CMK (cell line): ENCODE measurements around the gene NOBOX.
"Not testable (repeated sequence)": the region's sequence is repeated elsewhere in the genome, so short reads cannot be mapped to it uniquely, and the experiment has no call there.

Experiments used
- DNase-seq: peaks from one replicate; pipeline ENCODE4 v3.0.0-alpha.2; 2010; ENCODE audit warnings: low read depth

The NOBOX gene

GRCh38 chr7:144391014-144391413 is 12.5 kb downstream of the NOBOX start:
- no peak for DNase-seq

DNA sequence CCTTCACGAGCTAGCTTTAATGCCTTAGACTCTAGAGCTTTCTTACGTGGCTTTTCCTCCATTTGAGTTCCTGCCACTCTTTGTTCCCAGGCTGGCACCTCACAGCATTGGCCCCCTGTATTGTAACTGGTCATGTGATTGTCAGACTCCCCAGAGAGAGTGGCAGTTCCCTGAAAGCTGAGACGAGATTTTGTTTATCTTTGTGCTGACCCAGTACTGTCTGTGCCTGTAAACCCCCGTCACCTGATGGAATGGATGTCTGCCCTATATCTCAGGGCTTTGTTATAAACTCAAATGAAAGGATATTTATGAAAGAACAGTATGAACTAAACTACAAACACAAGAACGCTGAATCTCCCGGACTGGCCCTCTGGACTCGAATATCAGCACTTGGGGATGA is 13.0 kb downstream of the NOBOX start:
- DNase-seq: no peak

DNA sequence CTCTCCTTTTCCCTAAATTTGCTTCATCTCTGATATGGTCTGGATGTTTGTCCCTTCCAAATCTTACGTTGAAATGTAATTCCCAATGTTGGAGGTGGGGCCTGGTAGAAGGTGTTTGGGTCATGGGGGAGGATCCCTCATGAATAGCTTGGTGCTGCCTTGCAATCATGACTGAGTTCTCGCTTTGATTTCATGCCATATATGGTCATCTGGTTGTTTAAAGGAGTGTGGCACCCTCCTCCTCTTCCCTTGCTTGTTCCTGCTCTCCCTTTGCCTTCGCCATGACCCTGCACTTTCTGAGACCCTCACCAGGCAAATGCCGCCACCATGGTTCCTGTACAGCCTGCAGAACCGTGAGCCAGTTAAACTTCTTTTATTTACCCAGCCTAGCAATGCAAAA is 14.5 kb downstream of the NOBOX start:
- no peak for DNase-seq

DNA sequence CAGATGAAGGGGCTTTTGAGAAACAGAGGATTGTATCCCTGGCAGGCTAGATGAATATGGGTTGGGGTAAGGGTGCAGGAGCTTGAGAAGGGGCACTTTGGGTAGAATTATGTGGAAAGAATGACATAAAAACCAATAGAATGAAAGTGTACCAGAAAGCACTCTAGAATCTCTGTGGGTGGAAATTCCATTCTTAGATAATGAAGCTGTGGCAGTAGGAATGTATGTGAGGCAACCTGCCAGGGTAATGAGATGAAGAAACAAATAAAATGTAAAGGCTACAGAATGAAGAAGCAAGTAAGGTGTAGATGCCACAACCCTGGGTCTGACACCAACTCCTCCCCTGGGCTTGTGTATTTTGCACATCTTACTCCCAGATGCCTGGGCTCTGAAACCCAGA is 16.8 kb downstream of the NOBOX start:
- DNase-seq: no peak

- DNase-seq: no peak
Measured at GRCh38 chr7:144384555-144385245, 18.8 kb downstream of the NOBOX start.

GRCh38 chr7:144384071-144384470 is 19.4 kb downstream of the NOBOX start:
- DNase-seq: no peak

DNA sequence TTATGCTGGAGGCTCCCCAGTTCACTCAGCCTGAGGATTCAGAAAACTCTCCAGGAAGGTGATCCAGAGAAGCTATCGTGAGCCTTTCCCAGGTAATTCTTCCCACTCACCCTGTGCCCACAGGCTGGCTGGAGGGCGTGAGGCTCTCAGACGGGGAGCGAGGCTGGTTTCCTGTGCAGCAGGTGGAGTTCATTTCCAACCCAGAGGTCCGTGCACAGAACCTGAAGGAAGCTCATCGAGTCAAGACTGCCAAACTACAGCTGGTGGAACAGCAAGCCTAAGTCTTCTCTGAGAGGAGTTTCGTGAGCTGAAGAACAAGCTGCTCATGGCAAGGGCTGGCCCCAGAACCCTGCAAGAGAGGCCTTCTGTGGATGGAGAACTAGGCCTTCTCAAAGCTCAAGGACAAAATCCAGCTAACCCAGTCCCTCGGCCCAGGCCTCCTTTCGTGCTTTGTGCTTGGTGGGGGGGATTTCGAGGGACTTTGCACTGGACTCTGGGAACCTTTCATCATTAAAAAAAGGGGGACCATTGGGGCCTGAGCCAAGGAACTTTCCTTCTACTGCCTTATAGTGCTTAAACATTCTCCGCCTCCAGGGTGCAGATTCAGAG is 23.6 kb downstream of the NOBOX start:
- DNase-seq: no peak

DNA sequence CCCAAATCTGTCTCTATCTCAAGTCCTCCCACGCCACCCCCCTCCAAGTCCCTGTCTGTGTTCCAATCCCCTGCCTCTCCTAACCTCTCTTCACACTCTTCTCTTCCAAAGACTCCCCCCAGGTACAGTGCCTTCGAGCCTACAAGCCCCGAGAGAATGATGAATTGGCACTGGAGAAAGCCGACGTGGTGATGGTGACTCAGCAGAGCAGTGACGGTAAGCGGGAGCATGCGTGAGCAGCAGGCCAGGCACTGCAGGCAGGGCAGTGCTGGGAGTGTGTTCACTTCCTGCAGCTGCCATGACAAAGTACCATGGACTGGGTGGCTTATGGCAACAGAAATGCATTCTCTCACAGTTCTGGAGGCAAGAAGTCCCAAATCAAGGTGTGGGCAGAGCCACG is 24.8 kb downstream of the NOBOX start:
- DNase-seq: no peak

- not testable (repeated sequence) for DNase-seq
Measured at GRCh38 chr7:144369221-144369620, 34.3 kb downstream of the NOBOX start.

GRCh38 chr7:144367250-144367649 is 36.2 kb downstream of the NOBOX start:
- not testable (repeated sequence) for DNase-seq

- DNase-seq: not testable (repeated sequence)
Measured at GRCh38 chr7:144365523-144365922, 38.0 kb downstream of the NOBOX start.

GRCh38 chr7:144362061-144362460 is 41.4 kb downstream of the NOBOX start:
- not testable (repeated sequence) for DNase-seq

- DNase-seq: not testable (repeated sequence)
Measured at GRCh38 chr7:144356860-144357259, 46.6 kb downstream of the NOBOX start.

GRCh38 chr7:144356185-144356584 is 47.3 kb downstream of the NOBOX start:
- not testable (repeated sequence) for DNase-seq

- not testable (repeated sequence) for DNase-seq
Measured at GRCh38 chr7:144355176-144355822, 48.2 kb downstream of the NOBOX start, which contains the start of gene ARHGEF5. ARHGEF5 (plus strand) TSS chr7:144355402; CDS start chr7:144362670, 7,268 bp downstream.

- not testable (repeated sequence) for DNase-seq
Measured at GRCh38 chr7:144351667-144352066, 51.8 kb downstream of the NOBOX start.

GRCh38 chr7:144348625-144349024 is 54.9 kb downstream of the NOBOX start:
- DNase-seq: not testable (repeated sequence)
